ENCODE measurements around the gene NSUN6. TPM values are rescaled to one million over a fixed set of nuclear protein-coding genes. Genes with fewer than 3 reads are reported as not detected.

Gene NSUN6
- total and polyA plus RNA-seq, 10 of the 15 experiments (the other 5 are each of a cell fraction or from before 2014, with no cell fraction given) = 10.2 to 25.0 (median 15.6) TPM

- ChIA-PET CTCF (no interaction called here), RAD21 (ENCODE audit: unreplicated experiment) (no interaction called here), POLR2A (no interaction called here), SMC1A (ENCODE audit: uncharacterized antibody, unreplicated experiment) (no interaction called here)
- DNase-seq (ENCODE audit: low read depth, low spot score) (no peak), ATAC-seq (no peak), FAIRE-seq (no peak)
- TF ChIP-seq, protein P1, sequence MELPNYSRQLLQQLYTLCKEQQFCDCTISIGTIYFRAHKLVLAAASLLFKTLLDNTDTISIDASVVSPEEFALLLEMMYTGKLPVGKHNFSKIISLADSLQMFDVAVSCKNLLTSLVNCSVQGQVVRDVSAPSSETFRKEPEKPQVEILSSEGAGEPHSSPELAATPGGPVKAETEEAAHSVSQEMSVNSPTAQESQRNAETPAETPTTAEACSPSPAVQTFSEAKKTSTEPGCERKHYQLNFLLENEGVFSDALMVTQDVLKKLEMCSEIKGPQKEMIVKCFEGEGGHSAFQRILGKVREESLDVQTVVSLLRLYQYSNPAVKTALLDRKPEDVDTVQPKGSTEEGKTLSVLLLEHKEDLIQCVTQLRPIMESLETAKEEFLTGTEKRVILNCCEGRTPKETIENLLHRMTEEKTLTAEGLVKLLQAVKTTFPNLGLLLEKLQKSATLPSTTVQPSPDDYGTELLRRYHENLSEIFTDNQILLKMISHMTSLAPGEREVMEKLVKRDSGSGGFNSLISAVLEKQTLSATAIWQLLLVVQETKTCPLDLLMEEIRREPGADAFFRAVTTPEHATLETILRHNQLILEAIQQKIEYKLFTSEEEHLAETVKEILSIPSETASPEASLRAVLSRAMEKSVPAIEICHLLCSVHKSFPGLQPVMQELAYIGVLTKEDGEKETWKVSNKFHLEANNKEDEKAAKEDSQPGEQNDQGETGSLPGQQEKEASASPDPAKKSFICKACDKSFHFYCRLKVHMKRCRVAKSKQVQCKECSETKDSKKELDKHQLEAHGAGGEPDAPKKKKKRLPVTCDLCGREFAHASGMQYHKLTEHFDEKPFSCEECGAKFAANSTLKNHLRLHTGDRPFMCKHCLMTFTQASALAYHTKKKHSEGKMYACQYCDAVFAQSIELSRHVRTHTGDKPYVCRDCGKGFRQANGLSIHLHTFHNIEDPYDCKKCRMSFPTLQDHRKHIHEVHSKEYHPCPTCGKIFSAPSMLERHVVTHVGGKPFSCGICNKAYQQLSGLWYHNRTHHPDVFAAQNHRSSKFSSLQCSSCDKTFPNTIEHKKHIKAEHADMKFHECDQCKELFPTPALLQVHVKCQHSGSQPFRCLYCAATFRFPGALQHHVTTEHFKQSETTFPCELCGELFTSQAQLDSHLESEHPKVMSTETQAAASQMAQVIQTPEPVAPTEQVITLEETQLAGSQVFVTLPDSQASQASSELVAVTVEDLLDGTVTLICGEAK (IDR thresholded peaks at IDR 0.05; ENCODE audit: borderline replicate concordance) = no peak
- TF ChIP-seq IRF5 (IDR thresholded peaks at IDR 0.05; ENCODE audit: borderline replicate concordance) = no peak
- no peak for TF ChIP-seq GATAD2B (conservative IDR thresholded peaks at IDR 0.05; ENCODE audit: low read depth)
- TF ChIP-seq CHD4 (IDR thresholded peaks at IDR 0.05) = no peak
- no peak overlapping the region for H3K9ac ChIP-seq (ENCODE audit: control insufficient read depth, insufficient read depth, low read length)
- no peaks in the 10 kb centered on the region for H3K4me1 ChIP-seq (ENCODE audit: control insufficient read depth, insufficient read depth, low read length)
- no peak overlapping the region for H3K4me3 ChIP-seq
- no peaks in the 10 kb centered on the region for H3K79me2 ChIP-seq (ENCODE audit: control insufficient read depth, insufficient read depth, low read length)
- 92% methylated on average over 22 of the region's 22 CpGs for WGBS (ENCODE audit: insufficient coverage, insufficient replicate concordance, low lambda C conversion rate, missing lambda C conversion rate)
- in situ Hi-C loops (cut with MboI) (loop anchor here (5.0 kb wide), 1 partner anchor 43 kb away; no protein-coding TSS in a partner anchor), intact Hi-C loops (cut with micrococcal nuclease; ENCODE audit: unreplicated experiment) (no loop called here)
- peaks cover 0 to 5% of the 10 kb centered on the region in 2 experiments; a peak in 2 of 4 replicates for H3K36me3 ChIP-seq (ENCODE audit: control insufficient read depth in 2 of 2, insufficient read depth in 2 of 2, low read length in 1 of 2)
- H3K27ac ChIP-seq (ENCODE audit: control insufficient read depth, insufficient read depth) = no peak overlapping the region
- no peaks in the 10 kb centered on the region for H3K9me3 ChIP-seq (replicated peaks; ENCODE audit: control insufficient read depth, insufficient read depth, low read length)
- H3K27me3 ChIP-seq (replicated peaks in 1 of 2; ENCODE audit: control insufficient read depth in 2 of 2, insufficient read depth in 2 of 2, low read length in 1 of 2) = no peaks in the 10 kb centered on the region
- BruUV-seq (replicated peaks) = no TSS peak
- no peak overlapping the region for H3K4me2 ChIP-seq (ENCODE audit: control insufficient read depth, insufficient read depth)
- no peaks in the 10 kb centered on the region for H4K20me1 ChIP-seq (ENCODE audit: control insufficient read depth, insufficient read depth)
- H2AFZ ChIP-seq (ENCODE audit: control insufficient read depth, low read depth, low read length) = no peak overlapping the region
Observed at GRCh38 chr10:18539335-18539734, 112.1 kb downstream of the NSUN6 start.

Measured in GM12878 (cell line).